ENCODE results near the gene SLC9A1. TPM values are rescaled to one million over a fixed set of nuclear protein-coding genes. Genes with fewer than 3 reads are reported as not detected.

SLC9A1 gene
- total RNA-seq, 2 experiments from 2014 or later: 14.2 to 19.0 TPM

DNA sequence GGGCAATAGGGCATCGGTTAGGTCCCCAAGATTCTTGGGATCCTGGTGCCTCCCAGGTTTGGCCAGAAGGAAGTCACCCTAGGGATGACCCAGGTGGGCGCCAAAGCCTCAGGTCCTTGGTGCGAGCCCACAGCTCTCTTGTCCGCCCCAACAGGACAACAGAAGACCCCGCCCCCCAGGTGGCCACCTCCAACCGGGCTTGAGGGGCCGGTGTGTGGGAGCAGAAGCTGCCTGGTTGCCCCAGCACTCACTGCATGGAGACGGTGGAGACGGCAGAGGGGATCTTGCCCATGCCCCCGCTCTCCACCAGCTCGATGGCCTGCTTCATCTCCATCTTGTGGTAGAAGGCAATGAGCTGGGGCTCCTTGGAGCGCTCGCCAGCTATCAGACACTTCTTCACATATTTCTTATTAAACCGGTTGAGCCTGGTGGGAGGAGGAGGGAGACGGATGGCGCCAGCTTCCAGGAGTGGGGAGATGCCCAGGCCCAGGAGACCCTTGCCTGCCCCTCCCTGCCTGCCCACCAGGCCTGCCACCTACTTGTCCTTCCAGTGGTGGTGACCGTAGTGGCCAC, 52.7 kb downstream of the SLC9A1 start:
- CTCF ChIA-PET: interaction anchor here (0.5 to 2.0 kb wide), 9 partner anchors 52 to 534 kb away, joined by 3 to 24 read pairs (median 4); partner anchors contain the start of gene SLC9A1
- Mint-ChIP-seq H3K9me3 (no peaks in the 10 kb centered on the region), H3K36me3 (ENCODE audit: low read depth) (peaks cover 15% of the 10 kb centered on the region), H3K27me3 (no peaks in the 10 kb centered on the region), H3K4me1 (ENCODE audit: low read depth) (no peaks in the 10 kb centered on the region), H3K4me3 (no peak overlapping the region), H3K27ac (no peak overlapping the region)
- intact Hi-C loops (cut with DNase I, micrococcal nuclease): loop anchor here (1.0 to 5.0 kb wide), 3 partner anchors 97 to 290 kb away; partner anchors contain the start of gene GPR3 (in 1 of the 2)
- no peak overlapping the region for H3K27ac ChIP-seq (ENCODE audit: low read depth in 1 of 2, low read length in 2 of 2)
- TF ChIP-seq, protein P1, sequence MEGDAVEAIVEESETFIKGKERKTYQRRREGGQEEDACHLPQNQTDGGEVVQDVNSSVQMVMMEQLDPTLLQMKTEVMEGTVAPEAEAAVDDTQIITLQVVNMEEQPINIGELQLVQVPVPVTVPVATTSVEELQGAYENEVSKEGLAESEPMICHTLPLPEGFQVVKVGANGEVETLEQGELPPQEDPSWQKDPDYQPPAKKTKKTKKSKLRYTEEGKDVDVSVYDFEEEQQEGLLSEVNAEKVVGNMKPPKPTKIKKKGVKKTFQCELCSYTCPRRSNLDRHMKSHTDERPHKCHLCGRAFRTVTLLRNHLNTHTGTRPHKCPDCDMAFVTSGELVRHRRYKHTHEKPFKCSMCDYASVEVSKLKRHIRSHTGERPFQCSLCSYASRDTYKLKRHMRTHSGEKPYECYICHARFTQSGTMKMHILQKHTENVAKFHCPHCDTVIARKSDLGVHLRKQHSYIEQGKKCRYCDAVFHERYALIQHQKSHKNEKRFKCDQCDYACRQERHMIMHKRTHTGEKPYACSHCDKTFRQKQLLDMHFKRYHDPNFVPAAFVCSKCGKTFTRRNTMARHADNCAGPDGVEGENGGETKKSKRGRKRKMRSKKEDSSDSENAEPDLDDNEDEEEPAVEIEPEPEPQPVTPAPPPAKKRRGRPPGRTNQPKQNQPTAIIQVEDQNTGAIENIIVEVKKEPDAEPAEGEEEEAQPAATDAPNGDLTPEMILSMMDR (IDR thresholded peaks at IDR 0.05): no peak
- H3K27me3 ChIP-seq (ENCODE audit: control insufficient read depth in 1 of 2, insufficient read depth in 2 of 2, low read length in 2 of 2): no peaks in the 10 kb centered on the region
- DNase-seq: peak in 1 of 14 experiments; percentile 35
- ATAC-seq (ENCODE audit: poor library complexity): no peak
- peaks cover 12% of the 10 kb centered on the region for H3K4me1 ChIP-seq (ENCODE audit: insufficient read depth, low read length)
- H3K9me3 ChIP-seq (ENCODE audit: control insufficient read depth in 1 of 2, insufficient read depth in 1 of 2, low read length in 2 of 2): no peaks in the 10 kb centered on the region
- POLR2A ChIA-PET: interaction anchor here (0.5 to 1.2 kb wide), 3 partner anchors 10 to 182 kb away, joined by 3 to 4 read pairs (median 3); no protein-coding TSS in a partner anchor
- no peak overlapping the region for H3K4me3 ChIP-seq (ENCODE audit: low read length)
- H3K36me3 ChIP-seq (ENCODE audit: insufficient read depth, low read length): peaks cover 21% of the 10 kb centered on the region

DNA sequence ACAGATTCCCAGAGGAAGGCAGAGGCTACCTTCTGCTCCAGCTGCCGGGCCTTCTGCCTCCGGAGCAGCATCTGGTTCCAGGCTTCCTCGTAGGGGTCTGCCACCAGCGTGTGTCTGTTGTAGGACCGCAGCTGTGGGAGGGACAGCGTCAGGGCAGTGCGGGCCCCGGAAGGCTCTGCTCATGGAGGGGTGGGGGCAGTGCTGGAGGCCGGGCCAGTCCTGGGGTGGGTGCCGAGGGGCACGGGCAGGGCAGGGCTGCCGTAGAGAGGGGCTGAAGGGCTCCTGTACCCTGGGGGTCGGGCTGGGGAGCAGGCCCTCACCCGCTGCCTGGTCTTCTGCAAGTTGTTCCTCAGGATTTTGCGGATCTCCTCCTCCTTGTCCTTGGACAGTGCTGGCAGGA, 53.2 kb downstream of the SLC9A1 start:
- Histone ChIP-seq H3K4me3 (ENCODE audit: low read length) (no peak overlapping the region), H3K36me3 (ENCODE audit: insufficient read depth, low read length) (peaks cover 19% of the 10 kb centered on the region), H3K27ac (ENCODE audit: low read depth in 1 of 2, low read length in 2 of 2) (no peak overlapping the region), H3K9me3 (ENCODE audit: control insufficient read depth in 1 of 2, insufficient read depth in 1 of 2, low read length in 2 of 2) (no peaks in the 10 kb centered on the region), H3K4me1 (ENCODE audit: insufficient read depth, low read length) (peaks cover 12% of the 10 kb centered on the region), H3K27me3 (ENCODE audit: control insufficient read depth in 1 of 2, insufficient read depth in 2 of 2, low read length in 2 of 2) (no peaks in the 10 kb centered on the region)
- Mint-ChIP-seq H3K27me3 (no peaks in the 10 kb centered on the region), H3K9me3 (no peaks in the 10 kb centered on the region), H3K27ac (no peak overlapping the region), H3K4me3 (no peak overlapping the region), H3K4me1 (ENCODE audit: low read depth) (no peaks in the 10 kb centered on the region), H3K36me3 (ENCODE audit: low read depth) (peaks cover 15% of the 10 kb centered on the region)
- ATAC-seq (ENCODE audit: poor library complexity) (no peak), DNase-seq (peak in 1 of 14 experiments; percentile 34)
- TF ChIP-seq, protein P1 (IDR thresholded peaks at IDR 0.05): no peak
- ChIA-PET CTCF (interaction anchor here (1.2 to 2.0 kb wide), 3 partner anchors 57 to 183 kb away, joined by 3 to 24 read pairs (median 4); no protein-coding TSS in a partner anchor), POLR2A (interaction anchor here (1.2 kb wide), 1 partner anchor 182 kb away, joined by 4 read pairs; no protein-coding TSS in a partner anchor)
- intact Hi-C loops (cut with DNase I, micrococcal nuclease): loop anchor here (1.0 to 5.0 kb wide), 3 partner anchors 97 to 291 kb away; partner anchors contain the start of gene GPR3 (in 1 of the 2)

DNA sequence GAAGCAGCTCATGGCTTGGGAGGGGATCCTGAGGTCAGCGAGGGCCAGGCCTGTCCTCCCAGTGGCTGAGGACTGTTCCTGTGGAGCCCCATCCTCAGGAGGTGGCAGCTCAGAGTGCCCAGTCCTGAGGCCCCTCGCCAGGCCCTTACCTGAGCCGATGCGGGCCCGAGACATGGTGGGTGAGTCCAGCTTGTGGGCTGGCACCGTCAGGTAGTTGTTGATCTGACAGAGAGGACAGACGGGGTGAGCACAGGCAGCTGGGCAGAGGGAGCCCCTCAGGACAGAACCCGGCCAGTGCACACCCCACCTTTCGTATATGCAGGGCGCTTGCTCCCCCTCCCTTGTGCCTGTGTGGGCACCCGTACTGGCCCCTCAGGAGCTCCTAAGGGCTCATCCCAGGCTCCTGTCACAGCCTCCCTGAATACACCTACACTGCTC, 53.9 kb downstream of the SLC9A1 start:
- intact Hi-C loops (cut with DNase I, micrococcal nuclease): loop anchor here in 1 of 2 experiments (5.0 kb wide), 1 partner anchor 291 kb away; the partner anchor contains the start of gene GPR3

More for the DNA sequence above, 53.9 kb downstream of the SLC9A1 start:
- no peak overlapping the region for H3K27ac ChIP-seq (ENCODE audit: low read depth in 1 of 2, low read length in 2 of 2)
- TF ChIP-seq, protein P1 (IDR thresholded peaks at IDR 0.05): no peak
- H3K9me3 ChIP-seq (ENCODE audit: control insufficient read depth in 1 of 2, insufficient read depth in 1 of 2, low read length in 2 of 2): no peaks in the 10 kb centered on the region
- H3K4me1 ChIP-seq (ENCODE audit: insufficient read depth, low read length): peaks cover 12% of the 10 kb centered on the region
- POLR2A ChIA-PET: no interaction called here
- no peak overlapping the region for H3K27ac Mint-ChIP-seq
- H3K36me3 ChIP-seq (ENCODE audit: insufficient read depth, low read length): peaks cover 14% of the 10 kb centered on the region
- H3K27me3 Mint-ChIP-seq: no peaks in the 10 kb centered on the region
- H3K4me3 Mint-ChIP-seq: no peak overlapping the region
- H3K4me3 ChIP-seq (ENCODE audit: low read length): no peak overlapping the region
- DNase-seq (peak in 1 of 14 experiments; percentile 30), ATAC-seq (ENCODE audit: poor library complexity) (no peak)
- H3K9me3 Mint-ChIP-seq: no peaks in the 10 kb centered on the region
- H3K36me3 Mint-ChIP-seq (ENCODE audit: low read depth): peaks cover 15% of the 10 kb centered on the region
- H3K4me1 Mint-ChIP-seq (ENCODE audit: low read depth): no peaks in the 10 kb centered on the region
- H3K27me3 ChIP-seq (ENCODE audit: control insufficient read depth in 1 of 2, insufficient read depth in 2 of 2, low read length in 2 of 2): no peaks in the 10 kb centered on the region
- CTCF ChIA-PET: interaction anchor here (0.8 to 1.2 kb wide), 2 partner anchors 55 to 56 kb away, joined by 3 read pairs; no protein-coding TSS in a partner anchor
